ENCODE data around the gene CD2.
"Not testable (repeated sequence)": the region's sequence is repeated elsewhere in the genome, so short reads cannot be mapped to it uniquely, and the experiment has no call there.

CD2 gene

DNA sequence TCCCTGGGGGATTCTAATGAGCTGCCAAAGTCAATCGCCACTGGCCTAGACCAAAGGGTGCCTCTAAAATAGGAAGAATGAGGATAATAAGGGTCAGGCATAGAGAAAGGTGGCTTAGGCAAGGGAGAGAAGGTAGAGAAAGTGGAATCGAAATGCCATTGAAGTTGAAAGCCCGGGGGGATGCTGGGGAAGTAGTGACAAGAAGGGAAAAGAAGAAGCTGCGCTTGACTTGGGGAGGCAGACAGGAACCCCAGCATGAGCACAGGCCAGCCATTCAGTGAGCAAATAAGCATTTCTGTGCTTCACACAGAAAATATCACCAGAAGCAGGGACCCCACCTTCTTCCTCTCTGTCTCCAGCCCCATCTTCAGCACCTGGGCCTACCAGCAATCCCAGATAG lies 1.5 kb downstream of the CD2 start:
- DNase-seq (ENCODE audit: low read depth), result no peak

GRCh38 chr1:116756092-116756491 lies 1.9 kb downstream of the CD2 start:
- not testable (repeated sequence) for DNase-seq (ENCODE audit: low read depth); H3K4me3 ChIP-seq (ENCODE audit: low read depth, low read length)

More for the DNA sequence above, 1.5 kb downstream of the CD2 start:
- H3K4me3 ChIP-seq (ENCODE audit: low read depth, low read length), result no peak overlapping the region

DNA sequence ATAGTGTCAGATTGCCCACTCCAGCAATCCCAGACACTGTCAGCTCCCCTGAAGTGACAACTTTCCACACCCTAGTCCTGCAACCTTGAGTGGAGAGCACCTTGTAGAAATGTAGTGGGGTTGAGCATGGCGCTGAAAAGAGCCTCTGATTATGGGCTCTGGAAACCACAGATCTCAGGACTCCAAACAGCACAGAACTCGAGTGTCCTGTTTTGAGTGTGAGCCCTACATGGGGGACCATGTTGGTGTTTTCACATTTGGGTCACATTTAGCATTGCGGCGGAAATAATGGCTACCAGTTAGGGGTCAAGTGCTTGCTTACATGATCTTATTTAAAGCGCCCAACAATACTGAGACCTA lies 4.2 kb downstream of the CD2 start:
- H3K4me3 ChIP-seq (ENCODE audit: low read depth, low read length), result not testable (repeated sequence)

DNA sequence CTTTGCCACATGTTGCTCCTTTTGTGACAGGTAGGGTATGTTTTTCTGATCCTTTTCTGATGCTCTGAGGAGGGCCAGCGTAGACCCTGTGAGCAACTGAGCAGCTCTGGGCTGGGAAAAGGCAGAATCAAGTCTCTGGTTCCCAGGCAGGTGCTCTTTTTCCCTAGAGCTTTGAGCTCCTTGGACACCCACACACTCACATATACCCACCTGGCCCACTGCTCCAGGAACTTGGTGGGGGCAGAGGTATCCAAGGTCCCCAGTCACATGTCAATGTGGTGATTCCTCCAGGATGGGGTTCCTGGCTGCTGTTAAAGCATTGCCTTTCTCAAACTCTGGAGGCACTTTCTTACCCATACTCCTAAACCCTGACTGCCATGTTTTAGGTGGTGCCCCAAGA lies 5.4 kb downstream of the CD2 start:
- DNase-seq (ENCODE audit: low read depth), result no peak
- H3K4me3 ChIP-seq (ENCODE audit: low read depth, low read length), result no peak overlapping the region

More for the DNA sequence above, 4.2 kb downstream of the CD2 start:
- DNase-seq (ENCODE audit: low read depth), result not testable (repeated sequence)

DNA sequence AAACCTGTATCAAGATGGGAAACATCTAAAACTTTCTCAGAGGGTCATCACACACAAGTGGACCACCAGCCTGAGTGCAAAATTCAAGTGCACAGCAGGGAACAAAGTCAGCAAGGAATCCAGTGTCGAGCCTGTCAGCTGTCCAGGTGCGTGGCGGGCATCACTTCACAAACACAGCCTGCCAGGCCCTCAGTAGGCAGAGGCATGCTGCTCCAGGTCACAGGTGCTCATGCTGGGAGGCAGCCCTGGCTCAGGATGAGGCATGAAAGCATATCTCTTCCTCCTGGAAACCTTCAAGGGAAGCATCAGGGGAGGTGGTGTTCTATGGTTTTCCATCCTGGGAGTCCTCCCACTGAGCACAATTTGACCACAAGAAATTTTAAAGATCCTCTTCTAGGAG lies 6.3 kb downstream of the CD2 start:
- no peak for DNase-seq (ENCODE audit: low read depth)
- H3K4me3 ChIP-seq (ENCODE audit: low read depth, low read length), result no peak overlapping the region

- no peak overlapping the region for H3K4me3 ChIP-seq (ENCODE audit: low read depth, low read length)
These were observed 6.9 kb downstream of the CD2 start for GRCh38 chr1:116760996-116761665.

GRCh38 chr1:116762281-116762680 lies 8.1 kb downstream of the CD2 start:
- no peak overlapping the region for H3K4me3 ChIP-seq (ENCODE audit: low read depth, low read length)
- DNase-seq (ENCODE audit: low read depth), result no peak

More at GRCh38 chr1:116760996-116761665, 6.9 kb downstream of the CD2 start:
- DNase-seq (ENCODE audit: low read depth), result no peak

- no peak overlapping the region for H3K4me3 ChIP-seq (ENCODE audit: low read depth, low read length)
- no peak for DNase-seq (ENCODE audit: low read depth)
These were observed 8.5 kb downstream of the CD2 start for GRCh38 chr1:116762781-116763115.

DNA sequence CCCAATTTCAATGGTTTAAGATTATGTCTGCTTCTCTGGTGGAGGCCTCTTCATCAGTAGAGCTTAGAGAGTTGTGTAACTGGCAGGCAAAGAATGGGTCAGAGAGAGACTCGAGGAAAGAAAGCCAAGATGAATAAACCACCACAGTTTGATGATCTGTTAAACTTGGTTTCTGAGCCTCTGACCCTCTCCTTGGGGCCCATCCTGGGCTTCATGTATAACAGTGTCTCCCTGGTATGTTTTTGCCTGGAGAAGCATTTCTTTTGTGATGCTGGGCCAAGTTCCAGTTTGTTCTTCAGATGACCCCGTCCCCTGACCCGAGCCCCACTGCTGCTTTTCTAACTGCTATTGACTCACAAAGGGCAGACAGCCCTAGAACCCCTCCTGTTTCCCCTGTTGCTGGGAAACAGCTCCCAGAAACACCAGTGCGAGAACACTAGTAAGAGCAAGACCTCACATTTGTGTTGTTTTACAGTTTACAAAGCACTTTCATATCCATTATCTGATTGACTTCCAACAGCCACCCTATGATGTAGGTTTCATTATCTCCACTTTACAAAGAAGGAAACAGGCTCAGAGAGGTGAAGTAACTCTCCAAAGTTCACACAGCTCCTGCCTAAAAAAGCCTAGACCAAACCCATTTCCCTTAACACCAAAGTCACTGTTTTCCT lies 9.0 kb downstream of the CD2 start:
- no peak overlapping the region for H3K4me3 ChIP-seq (ENCODE audit: low read depth, low read length)
- peak; percentile 81 for DNase-seq (ENCODE audit: low read depth)

GRCh38 chr1:116763787-116764465 lies 9.7 kb downstream of the CD2 start:
- H3K4me3 ChIP-seq (ENCODE audit: low read depth, low read length), result no peak overlapping the region
- DNase-seq (ENCODE audit: low read depth), result no peak

DNA sequence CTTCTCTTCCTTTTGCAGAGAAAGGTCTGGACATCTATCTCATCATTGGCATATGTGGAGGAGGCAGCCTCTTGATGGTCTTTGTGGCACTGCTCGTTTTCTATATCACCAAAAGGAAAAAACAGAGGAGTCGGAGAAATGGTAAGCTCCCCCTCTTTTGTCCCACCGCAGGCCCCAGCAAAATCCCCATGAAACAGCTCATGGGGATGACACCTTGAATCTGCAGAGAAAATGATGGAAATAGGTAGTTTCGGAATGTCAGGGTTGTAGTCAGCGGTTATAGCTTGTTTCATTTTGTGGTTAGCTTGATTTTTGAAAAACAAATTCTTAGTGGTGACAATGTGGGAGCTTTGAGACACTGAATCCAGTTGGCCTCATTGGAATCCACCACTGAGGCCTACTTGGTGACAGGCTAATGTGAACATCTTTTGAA lies 10.3 kb downstream of the CD2 start:
- H3K4me3 ChIP-seq (ENCODE audit: low read depth, low read length), result no peak overlapping the region
- no peak for DNase-seq (ENCODE audit: low read depth)

- no peak overlapping the region for H3K4me3 ChIP-seq (ENCODE audit: low read depth, low read length)
- no peak for DNase-seq (ENCODE audit: low read depth)
These were observed 11.0 kb downstream of the CD2 start for GRCh38 chr1:116764906-116765862.

- peak; percentile 57 for DNase-seq (ENCODE audit: low read depth)
- no peak overlapping the region for H3K4me3 ChIP-seq (ENCODE audit: low read depth, low read length)
These were observed 11.7 kb downstream of the CD2 start for GRCh38 chr1:116765962-116766361.

DNA sequence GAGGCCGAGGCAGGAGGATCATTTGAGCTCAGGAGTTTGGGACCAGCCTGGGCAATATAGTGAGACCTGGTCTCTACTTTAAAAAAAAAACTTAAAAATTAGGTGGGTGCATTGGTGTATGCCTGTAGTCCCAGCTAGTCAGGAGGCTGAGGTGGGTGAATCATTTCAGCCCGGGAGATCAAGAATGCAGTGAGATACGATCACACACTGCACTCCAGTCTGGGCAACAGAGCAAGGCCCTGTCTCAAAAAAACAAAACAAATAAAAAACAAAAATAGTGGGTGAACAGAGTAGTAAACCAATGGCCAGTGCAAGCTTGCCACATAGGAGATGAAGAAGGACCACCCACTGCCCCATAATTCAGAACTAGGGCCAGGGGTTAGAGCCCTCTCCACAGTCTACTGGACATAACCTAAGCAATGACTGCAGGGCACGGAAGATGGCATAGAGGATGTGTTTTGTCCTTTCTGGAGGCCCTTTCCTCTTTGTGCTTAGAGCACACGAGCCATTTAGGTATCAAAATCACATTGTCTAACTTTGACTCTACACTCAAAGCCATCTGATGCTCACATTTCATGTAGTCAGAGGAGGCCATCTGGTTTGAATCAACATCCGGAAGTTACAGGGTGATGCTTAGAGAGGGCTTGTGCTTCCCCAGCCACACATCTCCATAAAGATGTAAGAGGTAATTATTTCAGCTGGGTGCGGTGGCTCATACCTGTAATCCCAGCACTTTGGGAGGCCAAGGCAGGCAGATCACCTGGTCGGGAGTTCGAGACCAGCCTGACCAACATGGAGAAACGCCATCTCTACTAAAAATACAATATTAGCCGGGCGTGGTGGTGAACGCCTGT lies 12.6 kb downstream of the CD2 start:
- H3K4me3 ChIP-seq (ENCODE audit: low read depth, low read length), result no peak overlapping the region
- no peak for DNase-seq (ENCODE audit: low read depth)

DNA sequence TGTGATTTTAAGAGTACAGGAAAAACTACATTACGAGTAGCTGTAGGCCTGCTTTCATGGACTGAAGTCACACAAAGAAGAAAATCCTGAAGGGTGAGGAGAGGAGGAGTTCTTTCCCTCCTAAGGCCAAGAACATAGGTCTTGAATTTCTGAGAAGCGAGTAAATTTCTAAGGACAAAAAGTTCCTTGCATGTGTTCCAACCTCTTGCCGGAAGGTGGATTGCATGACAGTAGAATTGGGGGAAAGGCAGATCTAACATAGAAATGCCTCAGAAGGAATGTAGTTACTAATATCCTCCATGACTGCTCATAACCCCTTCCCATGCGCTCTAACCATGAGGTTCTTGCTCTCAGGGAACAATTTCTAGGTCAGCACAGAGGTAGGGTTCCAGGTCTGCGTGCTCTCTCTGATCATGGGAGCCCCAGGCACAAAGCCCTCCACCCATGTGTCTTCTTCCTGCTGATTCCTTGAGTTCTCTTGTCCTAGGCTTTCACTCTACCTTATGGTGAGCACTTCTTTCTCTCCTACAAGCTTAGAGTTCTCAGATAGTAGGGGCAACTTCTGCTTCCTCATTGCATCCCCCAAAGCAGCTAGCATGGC lies 13.7 kb downstream of the CD2 start:
- H3K4me3 ChIP-seq (ENCODE audit: low read depth, low read length), result no peak overlapping the region
- DNase-seq (ENCODE audit: low read depth), result peak; percentile 63

- no peak overlapping the region for H3K4me3 ChIP-seq (ENCODE audit: low read depth, low read length)
- DNase-seq (ENCODE audit: low read depth), result no peak
These were observed 14.3 kb downstream of the CD2 start for GRCh38 chr1:116768416-116769103.

DNA sequence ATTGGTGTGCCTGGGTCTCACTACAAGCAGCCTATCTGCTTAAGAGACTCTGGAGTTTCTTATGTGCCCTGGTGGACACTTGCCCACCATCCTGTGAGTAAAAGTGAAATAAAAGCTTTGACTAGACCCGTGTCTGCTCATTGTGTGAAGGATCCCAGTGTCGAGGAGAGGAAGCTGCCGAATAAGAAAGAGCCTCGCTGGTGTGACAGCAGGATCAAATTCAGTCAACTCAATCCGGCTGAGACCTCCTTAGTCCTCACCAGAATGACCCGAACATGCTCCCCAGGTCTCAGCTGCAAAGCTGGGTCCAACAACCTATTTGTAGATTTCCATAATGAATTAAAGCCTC lies 14.8 kb downstream of the CD2 start:
- no peak overlapping the region for H3K4me3 ChIP-seq (ENCODE audit: low read depth, low read length)
- DNase-seq (ENCODE audit: low read depth), result no peak

DNA sequence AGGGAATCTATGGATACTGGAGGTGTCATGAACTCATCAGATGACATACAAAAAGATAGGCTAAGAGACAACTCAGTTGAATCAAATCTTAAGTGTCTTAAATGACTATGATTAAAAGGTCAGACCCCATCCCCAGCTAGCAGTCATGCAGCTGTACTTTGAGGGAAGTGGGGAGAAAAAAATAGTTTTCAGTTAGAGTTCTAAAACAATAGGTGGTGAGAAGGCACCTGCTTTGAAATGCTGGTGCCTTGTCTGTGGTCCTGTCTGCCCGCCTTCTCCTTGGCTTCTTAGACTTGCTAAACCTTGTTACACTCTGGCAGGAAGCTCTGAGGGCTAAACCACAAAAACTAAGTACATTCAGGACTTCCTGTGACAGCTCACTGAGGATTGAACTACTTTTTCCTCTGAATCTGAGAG lies 15.3 kb downstream of the CD2 start:
- no peak overlapping the region for H3K4me3 ChIP-seq (ENCODE audit: low read depth, low read length)
- DNase-seq (ENCODE audit: low read depth), result peak; percentile 44

All from skeletal muscle cell (primary cell).